CD14-positive monocyte (primary cell): ENCODE measurements around the gene MKNK1. TPM values are rescaled to one million over a fixed set of nuclear protein-coding genes. Genes with fewer than 3 reads are reported as not detected.
A peak's percentile ranks its signal among the peaks of the same experiment; 100 is the strongest.

ENCODE experiments used
- DNase-seq, 3 donors: peaks; one replicate each; pipeline ENCODE4 v3.0.0-alpha.2; 2011 to 2022
- H2AFZ ChIP-seq: 2 replicates; pipeline ENCODE4 v1.6.0; 2012; ENCODE audit warnings: mild to moderate bottlenecking, low read depth, low read length, inconsistent platforms; ENCODE audit not compliant: insufficient read depth, poor library complexity, severe bottlenecking
- H3K27ac ChIP-seq, 2 donors: 1 replicate in 1 of 2; 2 replicates in 1 of 2; pipeline ENCODE4 v1.5.1; 2012 to 2013; ENCODE audit warnings: low read length in 2 of 2, control low read depth in 1 of 2, inconsistent platforms in 1 of 2, low read depth in 1 of 2, mild to moderate bottlenecking in 1 of 2
- H3K27me3 ChIP-seq, 2 donors: one replicate each; pipeline versions ENCODE4 v1.6.0 to v1.6.1; 2011 to 2013; ENCODE audit warnings: low read length in 2 of 2; ENCODE audit not compliant: control insufficient read depth in 2 of 2, insufficient read depth in 2 of 2
- H3K36me3 ChIP-seq, 2 donors: replicated peaks in 1 of 2; 1 replicate in 1 of 2; 2 replicates in 1 of 2; pipeline versions ENCODE4 v1.5.1 to v1.6.1; 2012 to 2013; ENCODE audit warnings: low read length in 2 of 2, control low read depth in 1 of 2, inconsistent platforms in 1 of 2, mild to moderate bottlenecking in 1 of 2; ENCODE audit not compliant: insufficient read depth in 2 of 2, control insufficient read depth in 1 of 2
- H3K4me1 ChIP-seq, 2 donors: 1 replicate in 1 of 2; 2 replicates in 1 of 2; pipeline versions ENCODE4 v1.5.1 to v1.6.1; 2012 to 2013; ENCODE audit warnings: low read length in 2 of 2, control low read depth in 1 of 2, inconsistent platforms in 1 of 2, mild to moderate bottlenecking in 1 of 2, moderate library complexity in 1 of 2; ENCODE audit not compliant: insufficient read depth in 2 of 2, control insufficient read depth in 1 of 2
- H3K4me2 ChIP-seq: replicated peaks from 2 replicates; pipeline ENCODE3; 2012; ENCODE audit warnings: low read length, moderate library complexity, mild to moderate bottlenecking; ENCODE audit not compliant: poor library complexity, severe bottlenecking; ENCODE audit errors: extremely low read depth
- H3K4me3 ChIP-seq, 3 experiments: fragments of 200-600 bp in 1 of 3; sonication (generic) in 1 of 3; replicated peaks in 1 of 3; 1 replicate in 2 of 3; 2 replicates in 1 of 3; pipeline ENCODE4 v1.5.1; 2011 to 2013; ENCODE audit warnings: low read length in 3 of 3, mild to moderate bottlenecking in 3 of 3, control low read depth in 2 of 3, low read depth in 2 of 3, inconsistent platforms in 1 of 3, moderate library complexity in 1 of 3
- H3K79me2 ChIP-seq: 2 replicates; pipeline ENCODE4 v1.6.0; 2012; ENCODE audit warnings: mild to moderate bottlenecking, control low read depth, inconsistent platforms, low read length, moderate library complexity; ENCODE audit not compliant: insufficient read depth
- H3K9ac ChIP-seq: 2 replicates; pipeline ENCODE4 v1.6.0; 2017; ENCODE audit warnings: low read length, mild to moderate bottlenecking; ENCODE audit not compliant: insufficient read depth, poor library complexity, severe bottlenecking
- H3K9me3 ChIP-seq, 2 donors: replicated peaks in 1 of 2; 1 replicate in 1 of 2; 2 replicates in 1 of 2; pipeline versions ENCODE4 v1.5.1 to v1.6.1; 2012 to 2013; ENCODE audit warnings: low read length in 2 of 2, control low read depth in 1 of 2; ENCODE audit not compliant: control insufficient read depth in 1 of 2, insufficient read depth in 1 of 2
- H4K20me1 ChIP-seq: 2 replicates; pipeline ENCODE4 v1.6.0; 2012; ENCODE audit warnings: mild to moderate bottlenecking, low read length, control low read depth, moderate library complexity; ENCODE audit not compliant: insufficient read depth
- H3K27ac Mint-ChIP-seq, 7 donors: one replicate each; pipeline ENCODE4 v1.8.0; 2020; ENCODE audit warnings: mild to moderate bottlenecking in 7 of 7, mixed read lengths in 7 of 7, moderate library complexity in 6 of 7, inconsistent platforms in 2 of 7
- H3K27me3 Mint-ChIP-seq, 3 donors: one replicate each; pipeline ENCODE4 v1.8.0; 2021 to 2022; ENCODE audit warnings: low read depth in 3 of 3, mild to moderate bottlenecking in 3 of 3, mixed read lengths in 3 of 3, moderate library complexity in 3 of 3, inconsistent platforms in 1 of 3
- H3K36me3 Mint-ChIP-seq, 2 donors: one replicate each; pipeline ENCODE4 v1.8.0; 2020; ENCODE audit warnings: mixed read lengths in 2 of 2, inconsistent platforms in 1 of 2, mild to moderate bottlenecking in 1 of 2
- H3K4me1 Mint-ChIP-seq: one replicate; pipeline ENCODE4 v1.8.0; 2020; ENCODE audit warnings: mild to moderate bottlenecking, mixed read lengths
- H3K4me3 Mint-ChIP-seq, 2 donors: one replicate each; pipeline ENCODE4 v1.8.0; 2020; ENCODE audit warnings: mild to moderate bottlenecking in 2 of 2, mixed read lengths in 2 of 2, moderate library complexity in 1 of 2
- H3K9me3 Mint-ChIP-seq, 7 donors: one replicate each; pipeline ENCODE4 v1.8.0; 2020 to 2022; ENCODE audit warnings: mixed read lengths in 7 of 7, mild to moderate bottlenecking in 6 of 7, moderate library complexity in 6 of 7, inconsistent platforms in 2 of 7
- WGBS: methylation state at CpG from one replicate; pipeline ENCODE4 v1.1.5; 2013; ENCODE audit warnings: missing lambda C conversion rate; ENCODE audit not compliant: insufficient coverage; 5-methylcytosine and 5-hydroxymethylcytosine counted together
- intact Hi-C, 2 donors: fragments of 100-400 bp; cut with micrococcal nuclease; formaldehyde crosslinking; loops; one replicate each; pipeline versions ENCODE4 v1.15.0 to v1.15.1; 2023
- polyA plus RNA-seq, 3 donors: library from polyadenylated mRNA; depleted of rRNA in 1 of 3; unstranded in 2 of 3; stranded (reverse) in 1 of 3; fragments of 300-500 nt in 2 of 3; fragments of >200 nt in 1 of 3; fragmentation: Illumina TruSeq in 2 of 3; gene quantifications; 1 replicate in 2 of 3; 2 replicates in 1 of 3; pipeline ENCODE4 v1.2.3, GENCODE V29; 2012 to 2021
- TF ChIP-seq, protein P1 (sequence below): fragments of 200-600 bp; IDR thresholded peaks from one replicate; pipeline ENCODE4 v1.8.0; 2022; ENCODE audit warnings: antibody characterized with exemption, mild to moderate bottlenecking

Gene MKNK1
- polyA plus RNA-seq, 3 donors, result 38.2 to 144 (median 38.6) TPM

DNA sequence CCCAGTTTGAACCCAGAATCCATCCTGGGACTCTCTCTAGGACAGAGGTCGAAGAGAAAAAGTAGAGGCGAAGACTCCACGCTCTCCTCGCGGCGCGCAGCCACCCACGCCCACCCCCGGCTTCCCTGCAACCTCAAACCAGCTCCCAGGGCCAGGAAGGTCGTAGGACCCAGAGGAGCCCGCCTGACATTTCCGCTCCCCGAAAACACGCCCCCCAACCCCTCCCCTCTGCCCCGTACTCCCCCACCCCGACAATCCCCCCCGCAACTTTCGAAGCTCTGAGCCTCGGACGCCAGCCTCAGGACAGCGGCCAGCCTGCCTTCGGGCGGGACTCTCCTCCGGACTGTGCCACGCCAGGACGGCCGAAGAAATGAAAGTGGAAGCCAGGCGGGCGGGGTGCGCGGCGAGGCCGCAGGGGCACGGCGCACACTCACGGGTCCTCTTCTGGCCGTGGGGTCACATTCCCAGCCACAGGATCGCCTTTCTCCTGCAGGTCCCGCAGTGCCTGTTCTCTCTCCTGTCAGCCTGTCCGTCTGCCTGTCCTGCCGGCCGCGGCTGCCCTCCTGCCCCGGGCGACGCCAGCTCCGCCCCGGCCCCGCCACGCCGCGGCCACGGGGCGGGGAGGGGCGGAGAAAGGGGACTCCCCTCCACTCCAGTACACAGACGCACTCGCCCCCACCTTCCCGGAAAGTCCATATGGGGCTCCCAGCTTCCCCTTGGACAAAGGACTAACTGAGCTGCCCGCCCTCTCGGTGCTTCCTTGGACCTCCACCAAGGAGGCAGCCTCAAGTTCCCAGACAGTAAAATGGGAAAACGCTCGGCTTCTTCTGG, 12.4 kb upstream of the MKNK1 start, which contains the start of gene MOB3C:
MOB3C (minus strand) TSS at position 535 of the 831 bp plus-strand sequence. CDS start 3,490 bp downstream, outside the sequence.
- WGBS, result under 1% methylated on average over 48 of the region's 62 CpGs
- intact Hi-C loops, result loop anchor here (5.0 to 10.0 kb wide), 2 partner anchors 34 to 98 kb away; partner anchors contain the start of gene EFCAB14 (in 1 of the 2)

DNA sequence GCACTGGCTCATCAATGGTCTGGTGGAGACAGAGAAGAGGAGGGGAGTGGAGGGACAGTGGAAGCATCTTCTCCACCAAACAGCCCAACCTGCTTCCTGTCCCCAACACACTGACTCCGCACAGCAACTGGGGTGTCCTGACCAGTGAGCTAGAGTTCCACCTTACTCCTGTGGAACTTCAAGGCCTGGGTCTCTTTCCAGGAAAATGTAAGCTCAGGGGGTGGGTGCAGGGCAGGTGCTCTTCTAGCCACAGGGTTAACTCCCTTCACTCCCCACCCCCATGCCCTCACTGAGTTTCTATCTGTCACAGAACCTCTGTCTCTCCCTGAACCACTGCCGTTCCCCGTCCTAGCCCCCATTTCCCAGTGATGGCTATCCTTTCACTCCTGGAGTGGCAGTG, 11.7 kb upstream of the MKNK1 start:
- peak overlapping the region; percentile 54 to 80 for H3K27ac ChIP-seq
- peak overlapping the region in 6 of 7 donors; percentile 80 to 91 (median 88) for H3K27ac Mint-ChIP-seq
- peaks cover 4 to 21% of the 10 kb centered on the region in 2 donors for H3K36me3 ChIP-seq
- peaks cover 0 to 4% (median 3%) of the 10 kb centered on the region in 3 donors for H3K27me3 Mint-ChIP-seq
- H3K4me1 ChIP-seq, result peaks cover 52 to 65% of the 10 kb centered on the region in 2 donors
- H3K4me3 ChIP-seq, result peak overlapping the region; percentile 76 to 86 (median 82)
- H3K4me2 ChIP-seq, result peak overlapping the region; percentile 74
- H2AFZ ChIP-seq, result peak overlapping the region; percentile 88
- TF ChIP-seq, protein P1, sequence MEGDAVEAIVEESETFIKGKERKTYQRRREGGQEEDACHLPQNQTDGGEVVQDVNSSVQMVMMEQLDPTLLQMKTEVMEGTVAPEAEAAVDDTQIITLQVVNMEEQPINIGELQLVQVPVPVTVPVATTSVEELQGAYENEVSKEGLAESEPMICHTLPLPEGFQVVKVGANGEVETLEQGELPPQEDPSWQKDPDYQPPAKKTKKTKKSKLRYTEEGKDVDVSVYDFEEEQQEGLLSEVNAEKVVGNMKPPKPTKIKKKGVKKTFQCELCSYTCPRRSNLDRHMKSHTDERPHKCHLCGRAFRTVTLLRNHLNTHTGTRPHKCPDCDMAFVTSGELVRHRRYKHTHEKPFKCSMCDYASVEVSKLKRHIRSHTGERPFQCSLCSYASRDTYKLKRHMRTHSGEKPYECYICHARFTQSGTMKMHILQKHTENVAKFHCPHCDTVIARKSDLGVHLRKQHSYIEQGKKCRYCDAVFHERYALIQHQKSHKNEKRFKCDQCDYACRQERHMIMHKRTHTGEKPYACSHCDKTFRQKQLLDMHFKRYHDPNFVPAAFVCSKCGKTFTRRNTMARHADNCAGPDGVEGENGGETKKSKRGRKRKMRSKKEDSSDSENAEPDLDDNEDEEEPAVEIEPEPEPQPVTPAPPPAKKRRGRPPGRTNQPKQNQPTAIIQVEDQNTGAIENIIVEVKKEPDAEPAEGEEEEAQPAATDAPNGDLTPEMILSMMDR, result no peak
- DNase-seq, result no peak
- H3K27me3 ChIP-seq, result no peaks in the 10 kb centered on the region
- no peaks in the 10 kb centered on the region for H3K9me3 ChIP-seq
- H3K79me2 ChIP-seq, result peaks cover 53% of the 10 kb centered on the region
- peaks cover 0 to 1% (median 0%) of the 10 kb centered on the region in 7 donors for H3K9me3 Mint-ChIP-seq
- peak overlapping the region; percentile 94 for H3K4me3 Mint-ChIP-seq
- 89% methylated on average over 2 of the region's 3 CpGs for WGBS
- H3K4me1 Mint-ChIP-seq, result peaks cover 72% of the 10 kb centered on the region
- H3K9ac ChIP-seq, result peak overlapping the region; percentile 79
- H3K36me3 Mint-ChIP-seq, result peaks cover 17 to 25% of the 10 kb centered on the region in 2 donors
- intact Hi-C loops, result loop anchor here (5.0 to 10.0 kb wide), 2 partner anchors 33 to 99 kb away; partner anchors contain the start of gene EFCAB14 (in 1 of the 2)
- H4K20me1 ChIP-seq, result peaks cover 48% of the 10 kb centered on the region

More for the DNA sequence above, 12.4 kb upstream of the MKNK1 start, which contains the start of gene MOB3C:
- peak; percentile 28 to 72 (median 35) for DNase-seq
- peaks cover 9 to 17% of the 10 kb centered on the region in 2 donors for H3K36me3 Mint-ChIP-seq
- H2AFZ ChIP-seq, result peak within 1 kb of the TSS; percentile 88
- peak within 1 kb of the TSS; percentile 94 for H3K4me3 Mint-ChIP-seq
- H3K9me3 ChIP-seq, result no peaks in the 10 kb centered on the region
- peak within 1 kb of the TSS; percentile 76 to 86 (median 82) for H3K4me3 ChIP-seq
- H3K4me2 ChIP-seq, result peak within 1 kb of the TSS; percentile 74
- H3K36me3 ChIP-seq, result peaks cover 4 to 13% of the 10 kb centered on the region in 2 donors
- TF ChIP-seq, protein P1, result no peak
- peaks cover 51 to 61% of the 10 kb centered on the region in 2 donors for H3K4me1 ChIP-seq
- H3K27ac Mint-ChIP-seq, result peak within 1 kb of the TSS; percentile 80 to 94 (median 88)
- peaks cover 40% of the 10 kb centered on the region for H4K20me1 ChIP-seq
- no peaks in the 10 kb centered on the region for H3K9me3 Mint-ChIP-seq
- H3K79me2 ChIP-seq, result peaks cover 51% of the 10 kb centered on the region
- peaks cover 0 to 7% (median 3%) of the 10 kb centered on the region in 3 donors for H3K27me3 Mint-ChIP-seq
- H3K27ac ChIP-seq, result peak within 1 kb of the TSS; percentile 54 to 80
- no peaks in the 10 kb centered on the region for H3K27me3 ChIP-seq
- peaks cover 65% of the 10 kb centered on the region for H3K4me1 Mint-ChIP-seq
- peak within 1 kb of the TSS; percentile 79 for H3K9ac ChIP-seq
